HEK293 (cell line): ENCODE data around the gene SAMD14.

Experiments
- CTCF ChIA-PET: fragments of 350-600 bp; formaldehyde crosslinking; extraction: SDS; loops from one replicate; lab custom pipeline; 2021; ENCODE audit warnings: antibody characterized with exemption; lab: Yijun Ruan, JAX
- POLR2A ChIA-PET: fragments of 300-600 bp; formaldehyde crosslinking; extraction: SDS; loops from one replicate; lab custom pipeline; 2020; ENCODE audit warnings: antibody characterized with exemption, inconsistent platforms; lab: Yijun Ruan, JAX
- H3K27ac ChIP-seq: fragments of 200-500 bp; sonication (Bioruptor generic); 2 replicates; pipeline ENCODE4 v1.5.1; 2014; ENCODE audit warnings: low read depth, low read length, control low read depth, inconsistent platforms; ENCODE audit errors: extremely low read depth
- H3K36me3 ChIP-seq, 2 experiments: fragments of 200-500 bp in 1 of 2; sonication (Bioruptor generic) in 1 of 2; 1 replicate in 1 of 2; 2 replicates in 1 of 2; pipeline ENCODE4 v1.5.1; 2014 to 2017; ENCODE audit warnings: inconsistent platforms in 2 of 2, low read length in 2 of 2; ENCODE audit not compliant: control insufficient read depth in 2 of 2, insufficient read depth in 1 of 2
- H3K4me1 ChIP-seq: fragments of 200-500 bp; sonication (Bioruptor generic); 2 replicates; pipeline ENCODE4 v1.5.1; 2014; ENCODE audit warnings: mild to moderate bottlenecking, low read length, inconsistent platforms; ENCODE audit not compliant: control insufficient read depth, insufficient read depth
- H3K4me3 ChIP-seq: 2 replicates; pipeline ENCODE4 v1.5.1; 2011; ENCODE audit warnings: low read depth, mild to moderate bottlenecking, control low read depth, low read length, moderate library complexity
- H3K9me3 ChIP-seq: fragments of 200-500 bp; sonication (Bioruptor generic); 2 replicates; pipeline ENCODE4 v1.5.1; 2014; ENCODE audit warnings: low read depth, low read length, inconsistent platforms; ENCODE audit not compliant: control insufficient read depth, insufficient read depth
- BCL11B ChIP-seq: fragments of 450-650 bp; formaldehyde crosslinking; IDR thresholded peaks from 2 replicates; pipeline ENCODE4 v1.5.1; 2016; ENCODE audit warnings: low read depth, missing biosample characterization, missing genetic modification characterization
- GLIS1 ChIP-seq: fragments of 450-650 bp; formaldehyde crosslinking; IDR thresholded peaks from 2 replicates; pipeline ENCODE4 v1.5.1; 2016; ENCODE audit warnings: missing biosample characterization, missing genetic modification characterization
- HOXA7 ChIP-seq: sonication (generic); formaldehyde crosslinking; IDR thresholded peaks from 2 replicates; pipeline ENCODE4 v1.8.1; 2022; ENCODE audit warnings: missing genetic modification reagents, borderline replicate concordance
- HOXC10 ChIP-seq: sonication (generic); formaldehyde crosslinking; IDR thresholded peaks from 2 replicates; pipeline ENCODE4 v1.8.1; 2023; ENCODE audit warnings: mild to moderate bottlenecking, missing genetic modification reagents
- KLF1 ChIP-seq: fragments of 450-650 bp; formaldehyde crosslinking; IDR thresholded peaks from 2 replicates; pipeline ENCODE4 v1.5.1; 2016; ENCODE audit warnings: missing biosample characterization, missing genetic modification characterization
- KLF16 ChIP-seq: fragments of 450-650 bp; formaldehyde crosslinking; IDR thresholded peaks from 2 replicates; pipeline ENCODE4 v1.5.1; 2017; ENCODE audit warnings: missing biosample characterization, missing genetic modification characterization
- KLF7 ChIP-seq: fragments of 450-650 bp; formaldehyde crosslinking; IDR thresholded peaks from 2 replicates; pipeline ENCODE4 v1.5.1; 2016; ENCODE audit warnings: missing biosample characterization, missing genetic modification characterization, borderline replicate concordance
- ZBTB17 ChIP-seq: fragments of 450-650 bp; formaldehyde crosslinking; IDR thresholded peaks from 2 replicates; pipeline ENCODE4 v1.5.1; 2016; ENCODE audit warnings: missing biosample characterization, missing genetic modification characterization
- ZBTB21 ChIP-seq: fragments of 450-650 bp; formaldehyde crosslinking; IDR thresholded peaks from 2 replicates; pipeline ENCODE4 v1.5.1; 2017; ENCODE audit warnings: missing biosample characterization, missing genetic modification characterization
- ZBTB48 ChIP-seq: fragments of 450-650 bp; formaldehyde crosslinking; IDR thresholded peaks from 2 replicates; pipeline ENCODE4 v1.5.1; 2016; ENCODE audit warnings: missing biosample characterization, missing genetic modification characterization
- ZBTB7A ChIP-seq: fragments of 450-650 bp; formaldehyde crosslinking; IDR thresholded peaks from 2 replicates; pipeline ENCODE4 v1.5.1; 2016; ENCODE audit warnings: low read depth, missing biosample characterization, missing genetic modification characterization
- ZIC2 ChIP-seq: fragments of 450-650 bp; formaldehyde crosslinking; IDR thresholded peaks from 2 replicates; pipeline ENCODE4 v1.5.1; 2016; ENCODE audit warnings: missing biosample characterization, missing genetic modification characterization
- ZNF10 ChIP-seq: fragments of 450-650 bp; formaldehyde crosslinking; IDR thresholded peaks from 2 replicates; pipeline ENCODE4 v1.5.1; 2017; ENCODE audit warnings: missing biosample characterization, missing genetic modification characterization
- ZNF148 ChIP-seq: fragments of 450-650 bp; formaldehyde crosslinking; IDR thresholded peaks from 2 replicates; pipeline ENCODE4 v1.5.0; 2017; ENCODE audit warnings: missing biosample characterization, missing genetic modification characterization, borderline replicate concordance
- ZNF16 ChIP-seq: fragments of 450-650 bp; formaldehyde crosslinking; IDR thresholded peaks from 2 replicates; pipeline ENCODE4 v1.5.1; 2016; ENCODE audit warnings: low read depth, missing biosample characterization, missing genetic modification characterization
- ZNF18 ChIP-seq: fragments of 450-650 bp; formaldehyde crosslinking; IDR thresholded peaks from 2 replicates; pipeline ENCODE4 v1.5.1; 2016; ENCODE audit warnings: missing biosample characterization, missing genetic modification characterization
- ZNF26 ChIP-seq: fragments of 450-650 bp; formaldehyde crosslinking; IDR thresholded peaks from 2 replicates; pipeline ENCODE4 v1.5.1; 2016; ENCODE audit warnings: missing biosample characterization, missing genetic modification characterization
- ZNF324 ChIP-seq: fragments of 450-650 bp; formaldehyde crosslinking; IDR thresholded peaks from 2 replicates; pipeline ENCODE4 v1.5.1; 2016; ENCODE audit warnings: missing biosample characterization, missing genetic modification characterization
- ZNF354C ChIP-seq: fragments of 450-650 bp; formaldehyde crosslinking; IDR thresholded peaks from 2 replicates; pipeline ENCODE4 v1.5.1; 2016; ENCODE audit warnings: missing biosample characterization, missing genetic modification characterization, low read depth, borderline replicate concordance
- ZNF530 ChIP-seq: fragments of 450-650 bp; formaldehyde crosslinking; IDR thresholded peaks from 2 replicates; pipeline ENCODE4 v1.5.1; 2016; ENCODE audit warnings: low read depth, missing biosample characterization, missing genetic modification characterization
- ZNF561 ChIP-seq: fragments of 450-650 bp; IDR thresholded peaks from 2 replicates; pipeline ENCODE4 v1.5.1; 2018; ENCODE audit warnings: missing biosample characterization, missing genetic modification characterization, borderline replicate concordance
- ZNF585B ChIP-seq: fragments of 450-650 bp; formaldehyde crosslinking; IDR thresholded peaks from 2 replicates; pipeline ENCODE4 v1.5.1; 2016; ENCODE audit warnings: missing biosample characterization, missing genetic modification characterization
- ZNF621 ChIP-seq: fragments of 450-650 bp; formaldehyde crosslinking; IDR thresholded peaks from 2 replicates; pipeline ENCODE4 v1.5.1; 2017; ENCODE audit warnings: missing biosample characterization, missing genetic modification characterization
- ZNF629 ChIP-seq: fragments of 450-650 bp; formaldehyde crosslinking; IDR thresholded peaks from 2 replicates; pipeline ENCODE4 v1.5.1; 2017; ENCODE audit warnings: missing biosample characterization, missing genetic modification characterization
- ZNF660 ChIP-seq: fragments of 450-650 bp; IDR thresholded peaks from 2 replicates; pipeline ENCODE4 v1.5.1; 2018; ENCODE audit warnings: missing biosample characterization, mild to moderate bottlenecking, missing genetic modification characterization
- ZNF837 ChIP-seq: fragments of 450-650 bp; formaldehyde crosslinking; IDR thresholded peaks from 2 replicates; pipeline ENCODE4 v1.5.1; 2016; ENCODE audit warnings: missing biosample characterization, missing genetic modification characterization
- ZSCAN16 ChIP-seq: fragments of 450-650 bp; formaldehyde crosslinking; IDR thresholded peaks from 2 replicates; pipeline ENCODE4 v1.5.1; 2016; ENCODE audit warnings: missing biosample characterization, missing genetic modification characterization
- ZSCAN18 ChIP-seq: fragments of 450-650 bp; formaldehyde crosslinking; IDR thresholded peaks from 2 replicates; pipeline ENCODE4 v1.5.1; 2016; ENCODE audit warnings: missing biosample characterization, missing genetic modification characterization
- ZXDB ChIP-seq: fragments of 450-650 bp; formaldehyde crosslinking; IDR thresholded peaks from 2 replicates; pipeline ENCODE4 v1.5.1; 2016; ENCODE audit warnings: missing biosample characterization, missing genetic modification characterization

SAMD14 gene

GRCh38 chr17:50169881-50170459 lies 40.0 kb upstream of the SAMD14 start:
- H3K4me3 ChIP-seq, result no peak overlapping the region
- CTCF ChIA-PET, result interaction anchor here (0.6 to 9.6 kb wide), 44 partner anchors 8 to 527 kb away, joined by 3 to 174 read pairs (median 5); partner anchors contain the start of genes COL1A1, PDK2, PPP1R9B and RSAD1
- no peaks in the 10 kb centered on the region for H3K9me3 ChIP-seq
- POLR2A ChIA-PET, result interaction anchor here (0.6 to 2.7 kb wide), 5 partner anchors 8 to 98 kb away, joined by 3 to 10 read pairs (median 5); no protein-coding TSS in a partner anchor
- H3K4me1 ChIP-seq, result no peaks in the 10 kb centered on the region
- no peaks in the 10 kb centered on the region for H3K36me3 ChIP-seq
- no peak overlapping the region for H3K27ac ChIP-seq
- TF ChIP-seq ZIC2, result peak; percentile 66
- no peak for TF ChIP-seq ZNF10 (tag by site-specific recombination)
- TF ChIP-seq KLF7 (tag by site-specific recombination), result no peak
- TF ChIP-seq ZNF561, result no peak

GRCh38 chr17:50169121-50169764 lies 39.3 kb upstream of the SAMD14 start:
- CTCF ChIA-PET, result interaction anchor here (0.6 to 9.6 kb wide), 44 partner anchors 8 to 528 kb away, joined by 3 to 174 read pairs (median 5); partner anchors contain the start of genes COL1A1, PDK2, PPP1R9B and RSAD1
- no peak overlapping the region for H3K4me3 ChIP-seq
- H3K9me3 ChIP-seq, result no peaks in the 10 kb centered on the region
- POLR2A ChIA-PET, result interaction anchor here (0.6 to 2.7 kb wide), 5 partner anchors 9 to 99 kb away, joined by 3 to 10 read pairs (median 8); no protein-coding TSS in a partner anchor
- no peak overlapping the region for H3K27ac ChIP-seq
- H3K36me3 ChIP-seq, result no peaks in the 10 kb centered on the region
- H3K4me1 ChIP-seq, result no peaks in the 10 kb centered on the region
- TF ChIP-seq ZBTB21, result no peak
- peak; percentile 66 for TF ChIP-seq KLF1 (tag by site-specific recombination)
- no peak for TF ChIP-seq HOXC10 (CRISPR knock-in tag)
- TF ChIP-seq ZNF621 (tag by site-specific recombination), result no peak
- TF ChIP-seq ZNF530 (tag by site-specific recombination), result no peak
- TF ChIP-seq ZBTB17 (tag by site-specific recombination), result peak; percentile 79
- no peak for TF ChIP-seq ZNF16 (tag by site-specific recombination)
- peak; percentile 76 for TF ChIP-seq ZNF629 (tag by site-specific recombination)
- no peak for TF ChIP-seq ZSCAN16 (tag by site-specific recombination)
- peak; percentile 96 for TF ChIP-seq ZNF324 (tag by site-specific recombination)
- TF ChIP-seq BCL11B (tag by site-specific recombination), result peak; percentile 84
- TF ChIP-seq ZSCAN18 (tag by site-specific recombination), result peak; percentile 95
- peak; percentile 73 for TF ChIP-seq ZXDB (tag by site-specific recombination)
- TF ChIP-seq ZNF26 (tag by site-specific recombination), result no peak
- TF ChIP-seq ZIC2, result peak; percentile 61
- no peak for TF ChIP-seq HOXA7
- peak; percentile 80; the same call in 1 of the 2 replicates for TF ChIP-seq ZNF148 (tag by site-specific recombination)
- TF ChIP-seq ZNF18 (tag by site-specific recombination), result peak; percentile 78
- peak; percentile 92 for TF ChIP-seq KLF16
- TF ChIP-seq ZBTB7A, result peak; percentile 94
- TF ChIP-seq ZNF354C (tag by site-specific recombination), result no peak
- TF ChIP-seq GLIS1 (tag by site-specific recombination), result peak; percentile 52
- TF ChIP-seq ZBTB48, result no peak
- no peak for TF ChIP-seq ZNF660 (tag by site-specific recombination)
- no peak for TF ChIP-seq ZNF585B
- no peak for TF ChIP-seq ZNF837 (tag by site-specific recombination)
